GM19372 (cell line): ENCODE results near the gene C10orf90.

ENCODE experiments used
- ATAC-seq: cut with Tn5 transposase; IDR thresholded peaks from one replicate; pipeline ENCODE4 v1.9.1; 2021; ENCODE audit warnings: mild to moderate bottlenecking, low read depth, moderate library complexity; ENCODE audit not compliant: unreplicated experiment

C10orf90 gene, protein sequence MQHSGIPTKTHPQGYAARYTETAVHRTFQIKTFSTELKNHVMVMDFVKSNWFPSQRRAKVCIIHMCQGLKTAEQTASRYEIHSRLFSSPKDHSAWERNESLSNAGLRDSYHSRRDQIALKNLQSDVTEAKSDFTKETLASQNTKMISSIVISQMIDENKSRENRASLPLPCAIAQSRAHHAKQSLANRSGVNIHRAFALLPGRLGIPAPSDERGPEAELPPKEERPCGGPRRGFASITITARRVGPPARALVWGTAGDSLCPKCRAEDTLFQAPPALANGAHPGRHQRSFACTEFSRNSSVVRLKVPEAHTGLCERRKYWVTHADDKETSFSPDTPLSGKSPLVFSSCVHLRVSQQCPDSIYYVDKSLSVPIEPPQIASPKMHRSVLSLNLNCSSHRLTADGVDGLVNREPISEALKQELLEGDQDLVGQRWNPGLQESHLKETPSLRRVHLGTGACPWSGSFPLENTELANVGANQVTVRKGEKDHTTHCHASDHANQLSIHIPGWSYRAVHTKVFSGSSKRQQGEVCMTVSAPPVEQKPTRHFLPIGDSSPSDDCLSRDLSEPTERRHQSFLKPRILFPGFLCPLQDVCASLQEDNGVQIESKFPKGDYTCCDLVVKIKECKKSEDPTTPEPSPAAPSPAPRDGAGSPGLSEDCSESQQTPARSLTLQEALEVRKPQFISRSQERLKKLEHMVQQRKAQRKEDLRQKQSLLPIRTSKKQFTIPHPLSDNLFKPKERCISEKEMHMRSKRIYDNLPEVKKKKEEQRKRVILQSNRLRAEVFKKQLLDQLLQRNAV

DNA sequence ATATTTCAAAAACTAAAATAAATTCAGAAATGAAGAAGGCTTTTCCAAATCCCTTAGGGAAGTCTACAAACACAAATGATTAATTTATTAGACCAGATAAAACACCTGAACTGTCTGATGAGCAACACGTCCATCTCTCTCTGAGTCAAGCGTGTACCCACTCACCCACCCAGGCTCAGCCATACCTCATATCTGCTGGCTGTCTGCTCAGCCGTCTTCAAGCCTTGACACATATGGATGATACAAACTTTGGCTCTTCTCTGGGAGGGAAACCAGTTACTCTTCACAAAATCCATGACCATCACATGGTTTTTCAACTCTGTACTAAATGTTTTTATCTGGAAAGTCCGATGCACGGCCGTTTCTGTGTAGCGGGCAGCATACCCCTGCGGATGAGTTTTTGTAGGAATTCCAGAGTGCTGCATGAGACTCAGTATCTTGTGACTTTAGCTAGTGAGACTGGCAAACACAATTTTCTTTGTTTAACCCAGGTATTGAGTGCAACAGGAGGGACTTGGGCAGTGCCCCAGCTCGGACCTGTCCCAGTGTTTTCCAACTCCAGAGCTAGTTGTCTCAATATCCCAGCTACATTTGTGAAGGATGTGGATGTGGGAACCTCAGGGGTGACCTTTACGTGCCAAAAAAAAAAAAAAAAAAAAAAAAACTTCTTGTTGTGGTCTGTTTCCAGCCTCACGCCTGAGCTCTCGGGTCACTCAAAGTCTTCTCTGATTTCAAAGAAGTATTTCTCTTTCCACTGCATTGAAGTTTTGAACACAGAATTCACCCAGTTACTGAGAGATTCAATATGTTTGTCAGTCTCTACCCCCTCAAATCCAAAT is at the start of gene C10orf90:
Gene C10orf90 (minus strand): TSS at position 638 of the 839 bp plus-strand sequence. CDS start 213 bp downstream, at position 425.
- ATAC-seq: no peak

DNA sequence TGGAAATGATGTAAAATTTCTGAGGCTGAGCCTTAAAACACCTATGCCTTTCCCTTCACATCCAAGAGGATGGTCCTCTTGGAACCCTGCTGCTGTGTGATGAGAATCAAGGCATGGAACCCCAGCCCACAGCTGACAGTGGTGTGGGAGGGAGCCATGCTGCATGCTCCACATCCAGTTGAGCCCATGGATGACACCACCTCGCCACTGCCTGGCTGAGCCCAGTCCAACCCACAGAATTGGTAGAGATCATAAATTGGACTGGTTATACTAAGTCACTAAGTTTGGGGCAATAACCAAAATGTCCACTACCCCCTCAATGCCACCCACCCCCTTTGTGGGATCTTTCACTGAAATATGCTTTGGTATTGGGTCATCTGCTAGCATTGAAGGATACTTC is 45.9 kb upstream of the C10orf90 start:
- ATAC-seq: no peak

DNA sequence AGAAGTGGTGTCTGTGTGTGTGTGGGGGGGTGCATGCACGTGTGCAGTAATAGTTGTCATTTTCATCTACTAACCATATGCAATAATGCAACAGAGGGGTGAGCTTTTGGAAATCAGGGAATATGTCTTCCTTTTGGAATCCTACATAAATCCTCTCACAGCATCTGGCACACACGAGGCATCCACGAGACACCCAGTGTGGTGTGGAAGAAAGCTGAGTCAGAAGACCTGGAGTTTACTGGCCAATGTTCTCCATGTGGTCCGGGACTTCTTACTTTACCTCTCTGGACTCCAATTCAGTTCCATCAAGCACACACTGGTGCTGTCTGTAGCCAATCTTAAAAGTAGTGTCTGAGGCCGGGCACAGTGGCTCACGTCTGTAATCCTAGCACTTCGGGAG is 43.1 kb upstream of the C10orf90 start:
- no peak for ATAC-seq

DNA sequence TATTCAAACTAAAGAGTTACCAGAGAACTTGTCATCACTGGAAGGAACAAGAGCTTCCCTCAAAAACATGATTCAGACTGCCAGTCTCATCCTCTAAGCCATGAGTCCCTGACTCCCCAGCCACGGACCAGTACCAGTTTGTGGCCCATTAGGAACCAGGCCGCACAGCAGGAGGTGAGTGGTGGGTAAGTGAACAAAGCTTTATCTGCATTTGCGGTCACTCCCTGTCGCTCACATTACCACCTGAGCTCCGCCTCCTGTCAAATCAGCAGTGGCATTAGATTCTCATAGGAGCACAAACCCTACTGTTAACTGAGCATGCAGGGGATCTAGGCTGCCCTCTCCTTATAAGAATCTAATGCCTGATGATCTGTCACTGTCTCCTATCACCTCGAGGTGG is 42.2 kb upstream of the C10orf90 start:
- ATAC-seq: no peak

DNA sequence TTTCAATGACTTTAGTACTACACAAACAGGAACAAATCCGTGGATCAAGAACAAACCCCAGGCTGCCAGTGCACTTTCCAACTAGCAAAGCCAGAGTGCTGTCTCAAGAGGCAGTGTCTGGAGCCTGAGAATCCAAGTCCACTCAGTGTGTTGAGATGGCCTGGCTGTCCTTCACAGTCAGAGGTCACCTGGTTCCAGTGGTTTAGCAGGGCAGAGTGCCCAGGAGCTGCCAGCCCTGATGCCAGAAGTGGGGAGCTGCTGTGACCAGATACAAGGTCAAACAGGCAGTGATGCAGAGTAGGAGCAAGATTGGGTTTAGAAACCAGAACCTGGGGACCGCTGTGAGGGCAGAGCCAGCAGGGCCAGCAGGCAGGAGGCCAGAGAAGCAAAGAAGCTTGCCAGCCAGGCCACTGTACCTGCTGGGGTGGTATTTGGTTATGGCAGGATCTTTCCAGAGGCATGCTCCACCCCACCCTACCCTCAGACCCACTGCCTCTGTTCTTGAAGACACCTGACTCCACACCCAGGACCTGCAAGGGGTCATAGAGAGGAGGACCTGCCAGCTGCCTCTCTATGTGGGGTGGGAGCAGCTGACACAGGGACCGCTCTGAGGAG is 35.6 kb upstream of the C10orf90 start:
- ATAC-seq: no peak

DNA sequence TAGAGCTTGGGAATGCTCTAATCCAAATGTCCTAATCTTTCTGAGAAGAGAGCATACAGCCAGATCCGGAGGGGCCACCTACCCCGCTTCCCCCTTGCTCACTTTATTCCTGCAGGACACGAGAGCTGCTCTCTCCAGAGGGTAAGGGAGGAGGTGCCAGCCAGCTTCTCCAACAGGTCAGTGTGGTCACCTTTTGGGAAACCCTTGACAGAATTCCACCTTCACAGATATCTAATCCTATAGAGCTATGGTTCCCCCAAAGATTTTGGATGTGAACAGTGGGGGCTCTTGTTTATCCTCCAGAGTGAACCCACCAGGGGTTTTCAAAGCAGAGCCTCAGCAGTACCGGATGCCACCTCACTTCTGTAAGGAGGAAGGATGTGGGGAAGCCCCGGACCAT is 34.6 kb upstream of the C10orf90 start:
- ATAC-seq: no peak

DNA sequence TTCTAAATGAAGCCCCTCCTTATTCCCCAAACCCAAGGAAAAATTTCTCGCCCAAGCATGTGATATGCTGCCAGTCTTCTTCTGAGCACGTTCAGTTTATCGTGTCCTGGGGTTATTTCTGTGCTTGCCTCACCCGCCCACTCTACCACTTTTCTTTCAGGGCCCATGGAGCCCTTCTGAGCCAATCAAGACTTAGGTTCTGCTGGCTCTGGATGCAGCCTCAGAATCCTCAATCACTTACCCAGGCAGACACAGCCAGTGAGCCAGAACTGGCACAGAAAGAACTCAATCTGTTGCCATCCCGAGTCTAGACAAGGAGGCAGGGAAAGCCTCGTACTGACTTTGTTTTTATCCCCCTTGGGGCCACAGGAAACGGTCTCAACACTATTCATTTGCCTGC is 34.2 kb upstream of the C10orf90 start:
- ATAC-seq: no peak

DNA sequence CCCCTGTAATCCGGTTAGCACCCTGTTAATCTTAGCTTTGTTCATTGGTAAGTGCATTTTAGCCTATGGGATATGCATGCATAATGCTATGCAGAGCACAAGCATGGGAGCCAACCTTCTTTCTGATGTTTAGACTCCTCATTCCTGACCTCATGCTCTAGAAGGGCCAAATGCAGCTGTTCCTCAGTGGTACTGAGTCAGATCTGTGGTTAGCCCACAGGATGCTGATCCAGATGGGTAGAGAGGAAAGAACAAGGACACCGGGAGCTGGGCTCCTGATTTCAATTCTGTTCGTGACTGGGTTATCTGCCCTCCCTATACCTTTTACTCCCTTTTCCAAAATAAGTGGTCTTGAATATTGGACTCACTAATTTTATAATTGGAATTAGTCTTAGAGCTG is 31.7 kb upstream of the C10orf90 start:
- no peak for ATAC-seq

DNA sequence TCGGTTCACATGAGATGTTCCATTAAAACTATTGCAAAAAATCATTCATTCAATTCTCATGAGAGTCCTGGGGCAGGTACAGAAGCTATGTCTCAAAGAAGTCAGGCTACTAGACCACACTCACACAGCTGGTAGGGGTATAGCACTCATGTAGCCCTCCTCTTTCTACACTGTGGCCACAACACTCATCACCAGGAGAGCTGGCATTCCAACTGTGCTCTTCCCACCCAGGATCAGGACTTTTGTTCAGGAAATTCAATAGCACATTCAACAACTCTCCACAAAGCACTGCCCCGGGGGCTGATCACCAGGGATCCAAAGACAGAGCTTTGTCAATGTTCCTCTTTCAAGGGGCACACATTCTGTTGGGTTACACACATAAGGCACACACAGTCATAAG is 31.0 kb upstream of the C10orf90 start:
- no peak for ATAC-seq

DNA sequence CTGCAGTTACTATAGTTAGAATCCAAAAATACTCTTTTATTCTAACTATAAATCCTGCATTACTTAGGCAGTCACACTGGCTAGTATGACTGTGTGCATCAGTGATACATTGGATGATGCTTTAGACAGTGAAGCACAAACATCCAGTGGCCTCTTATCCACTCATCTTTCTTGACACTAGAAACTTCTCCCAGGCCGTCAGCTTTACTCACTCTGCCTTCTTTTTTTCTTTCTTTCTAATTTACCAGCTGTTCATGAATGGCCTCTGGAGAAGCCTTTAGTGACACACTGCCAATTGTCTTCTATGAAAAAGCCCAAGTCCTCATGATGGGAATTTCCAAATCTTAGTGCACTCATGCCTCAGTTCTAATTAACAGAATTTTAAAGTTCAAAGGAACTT is 26.2 kb upstream of the C10orf90 start:
- ATAC-seq: no peak

DNA sequence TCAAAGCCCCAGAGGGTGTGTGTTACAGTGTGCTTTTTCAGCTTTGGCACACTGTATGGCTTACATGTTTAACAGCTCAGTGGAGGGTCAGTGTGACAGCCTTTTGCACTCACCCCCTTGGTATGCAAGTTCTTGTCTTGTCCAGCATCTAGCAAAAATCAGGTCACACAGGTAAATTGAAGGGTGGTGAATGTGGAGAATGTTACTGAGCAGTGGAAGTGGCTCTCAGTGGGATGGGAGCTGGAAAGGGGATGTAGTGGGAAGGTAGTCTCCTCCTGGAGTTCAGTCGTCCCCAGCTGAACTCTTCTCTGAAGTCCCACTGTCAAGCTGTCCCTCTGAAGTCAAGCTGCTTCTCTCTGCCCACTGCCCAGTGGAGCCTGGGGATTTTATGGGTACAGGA is 21.0 kb upstream of the C10orf90 start:
- ATAC-seq: no peak

DNA sequence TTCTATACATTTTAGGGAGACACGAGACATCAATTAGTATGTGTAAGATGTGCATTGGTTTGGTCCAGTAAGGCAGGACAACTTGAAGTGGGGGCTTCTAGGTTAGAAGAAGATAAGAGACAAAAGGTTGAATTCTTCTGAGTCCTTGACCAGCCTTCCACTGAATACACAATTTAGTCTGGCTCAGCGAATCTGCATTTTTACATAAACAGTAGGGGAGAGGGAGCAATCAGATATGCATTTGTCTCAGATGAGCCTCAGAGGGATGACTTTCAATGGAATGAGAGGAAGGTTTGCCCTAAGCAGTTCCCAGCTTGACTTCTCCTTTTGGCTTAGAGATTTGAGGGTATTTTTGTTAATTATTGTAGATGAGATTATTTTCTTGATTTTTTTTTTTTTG is 20.0 kb upstream of the C10orf90 start:
- ATAC-seq: no peak

DNA sequence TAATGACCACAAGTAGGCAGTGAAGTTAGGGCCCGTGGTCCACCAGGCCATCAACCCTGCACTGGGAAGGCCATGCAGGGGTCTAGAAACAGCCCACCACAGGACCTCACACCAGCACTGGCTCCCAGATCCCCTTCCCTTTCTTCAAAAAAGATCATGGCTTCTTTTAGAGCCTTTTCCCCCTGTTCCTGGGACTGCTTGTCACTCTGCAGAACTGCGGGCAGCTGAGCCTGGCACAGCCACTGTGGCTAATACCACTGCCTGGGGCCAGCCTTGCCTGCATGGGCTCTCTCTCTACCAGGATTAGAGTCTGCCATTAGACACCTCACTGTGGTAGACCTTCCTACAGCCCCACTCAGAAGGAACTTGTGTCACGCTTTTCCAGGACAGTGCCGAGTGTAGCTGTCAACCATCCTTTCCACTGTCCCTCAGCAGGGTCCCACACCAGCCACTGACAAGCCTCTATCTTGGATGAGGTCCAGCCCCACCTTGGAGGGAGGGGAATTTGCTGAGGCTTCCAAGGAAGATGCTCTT is 19.0 kb upstream of the C10orf90 start:
- no peak for ATAC-seq

DNA sequence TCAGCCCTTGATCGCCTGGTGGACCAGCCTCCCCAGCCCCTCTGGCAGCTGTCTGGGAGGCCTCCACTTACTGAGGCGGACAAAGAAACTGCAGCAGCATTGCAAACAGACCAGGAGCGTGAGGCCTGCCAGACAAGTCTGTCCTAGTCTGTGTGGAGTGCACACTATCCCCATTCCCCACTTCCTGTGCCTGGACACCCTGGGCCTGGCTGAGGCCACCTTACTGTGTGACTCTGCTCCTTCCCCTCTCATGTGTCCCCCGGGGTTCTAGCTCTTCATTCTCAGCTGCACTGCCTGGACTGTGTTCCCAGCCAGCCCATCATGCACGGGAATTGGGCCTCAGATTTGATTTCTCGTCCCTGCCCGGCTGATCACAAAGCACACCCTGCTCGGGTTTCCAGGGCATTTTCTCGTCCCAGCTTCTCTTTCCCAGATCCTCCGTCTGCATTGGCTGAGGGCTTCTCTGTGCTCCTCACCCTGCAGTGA is 16.7 kb upstream of the C10orf90 start:
- ATAC-seq: no peak

DNA sequence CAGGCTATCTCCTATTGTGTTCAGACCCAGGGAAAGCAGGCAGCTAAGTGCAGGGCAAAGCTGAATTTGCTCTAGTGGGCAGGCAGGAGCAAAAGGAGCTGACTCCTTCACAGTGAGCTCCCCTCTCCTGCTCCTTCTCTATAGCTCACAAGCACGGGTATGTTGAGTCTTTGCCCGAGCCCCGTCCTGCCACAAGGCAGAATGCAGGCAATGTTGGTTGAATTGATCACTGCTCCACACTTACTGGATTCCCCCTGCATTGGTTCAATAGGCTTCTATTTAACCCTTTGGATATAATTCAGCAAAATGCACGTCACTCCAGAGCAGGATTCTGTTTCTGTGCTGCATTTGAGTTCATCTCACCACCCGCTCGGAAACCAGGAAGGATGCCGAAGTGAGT is 16.2 kb upstream of the C10orf90 start:
- ATAC-seq: no peak

DNA sequence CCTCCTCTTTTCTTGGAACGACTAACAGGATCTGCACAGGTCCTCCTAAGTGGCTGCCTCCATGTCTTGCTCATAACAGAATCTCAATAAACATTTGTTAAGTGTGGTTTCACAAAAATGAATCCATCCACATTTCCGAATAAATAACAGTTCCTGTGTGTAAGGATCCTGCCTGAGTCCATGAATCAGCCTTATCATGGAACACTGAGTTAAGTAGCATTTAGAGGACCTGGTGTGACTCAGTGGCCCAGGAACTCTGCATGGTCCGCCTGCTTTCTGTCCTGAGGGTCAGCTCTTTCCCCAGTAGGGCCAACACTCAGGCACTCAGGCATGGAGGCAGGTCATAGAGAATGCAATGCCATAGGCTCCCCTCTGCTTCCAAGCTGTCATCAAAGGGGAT is 15.8 kb upstream of the C10orf90 start:
- ATAC-seq: no peak

DNA sequence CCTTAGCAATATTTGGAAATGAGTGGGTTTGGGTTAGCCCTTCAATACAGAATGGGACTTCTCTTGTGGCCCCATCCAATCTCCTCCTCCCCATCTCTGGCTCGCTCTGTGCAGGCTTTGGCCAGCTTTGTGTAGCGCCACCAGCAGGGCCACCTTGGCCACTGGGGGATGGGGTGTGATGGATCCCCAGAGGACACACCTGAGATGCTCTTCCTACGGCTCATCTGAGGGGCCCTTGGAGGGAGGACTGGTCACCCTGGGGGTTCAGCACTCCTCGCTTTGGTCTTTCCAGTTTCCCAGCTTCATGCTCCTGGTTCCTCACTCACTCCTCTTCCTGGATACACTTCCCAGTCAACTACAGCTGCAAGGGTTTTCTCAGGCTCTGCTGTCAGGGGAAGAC is 15.3 kb upstream of the C10orf90 start:
- ATAC-seq: no peak

DNA sequence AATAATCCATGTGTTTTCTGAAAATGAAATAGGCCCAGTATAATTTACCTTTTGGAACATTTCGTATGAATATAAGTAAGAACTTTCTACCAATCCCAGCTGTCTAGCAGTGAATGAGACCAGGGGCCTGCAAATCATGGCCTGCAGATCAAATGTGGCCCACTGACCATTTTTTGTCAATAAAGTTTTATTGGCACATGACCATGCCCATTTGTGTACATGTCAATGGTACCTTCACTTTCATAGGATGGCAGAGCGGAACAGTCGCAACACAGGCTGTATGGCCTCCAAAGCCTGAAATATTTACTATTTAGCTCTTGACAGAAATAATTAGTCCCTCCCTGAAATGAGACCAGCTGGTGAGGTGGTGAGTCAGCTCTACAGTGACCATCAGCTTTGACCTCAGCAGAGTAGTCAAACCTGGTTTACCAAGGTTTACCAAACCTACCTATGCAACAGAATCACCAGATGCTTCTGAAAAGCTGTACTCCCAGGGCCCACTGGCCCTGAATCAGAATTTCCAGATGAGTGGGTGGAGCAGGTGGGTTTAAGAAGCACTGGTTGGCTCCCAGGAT is 13.8 kb upstream of the C10orf90 start:
- ATAC-seq: no peak

DNA sequence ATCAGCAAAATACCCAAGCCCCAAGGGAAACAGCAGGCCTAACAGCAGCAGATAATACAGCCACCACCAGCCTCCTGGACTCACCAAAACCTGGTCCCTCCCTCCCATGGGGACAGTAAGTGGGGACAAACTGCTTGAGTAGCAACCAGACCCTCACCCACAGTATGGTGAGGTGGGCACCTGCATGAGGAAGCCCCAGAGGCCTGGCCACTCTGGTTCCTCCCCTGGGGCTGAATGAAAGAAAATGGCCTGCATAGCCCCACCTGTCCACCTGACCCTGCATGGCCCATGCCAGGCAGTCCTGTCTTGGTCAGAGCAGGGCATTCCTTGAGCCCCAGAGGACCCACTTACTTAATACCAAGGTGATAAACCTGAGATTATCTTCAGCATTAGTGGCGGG is 13.0 kb upstream of the C10orf90 start:
- no peak for ATAC-seq
